ENCODE results near the gene METTL25B. TPM values are rescaled to one million over a fixed set of nuclear protein-coding genes. Genes with fewer than 3 reads are reported as not detected.
A peak's percentile ranks its signal among the peaks of the same experiment; 100 is the strongest.

METTL25B gene
- total and polyA plus RNA-seq, 2 donors (not counting 1 experiment from before 2014, with no cell fraction given), result 78.3 to 81.1 TPM

- H3K9ac ChIP-seq (ENCODE audit: low read length), result no peak overlapping the region
- peak overlapping the region; percentile 80 to 88 for H3K27ac ChIP-seq (ENCODE audit: low read length in 2 of 2)
- Mint-ChIP-seq H3K27ac (peak overlapping the region; percentile 97), H3K27me3 (no peaks in the 10 kb centered on the region), H3K4me1 (peaks cover 59% of the 10 kb centered on the region), H3K9me3 (ENCODE audit: insufficient read depth) (peaks cover under 1% of the 10 kb centered on the region), H3K4me3 (peak overlapping the region; percentile 88)
- WGBS (ENCODE audit: insufficient coverage), result 90% methylated on average over 6 of the region's 9 CpGs
- CTCF ChIA-PET, result interaction anchor here (1.1 to 1.2 kb wide), 2 partner anchors 10 to 21 kb away, joined by 3 read pairs; no protein-coding TSS in a partner anchor
- peaks cover 0 to 24% of the 10 kb centered on the region in 2 experiments for H3K36me3 ChIP-seq (replicated peaks in 1 of 2; ENCODE audit: control extremely low read depth in 1 of 2, control insufficient read depth in 1 of 2, extremely low read depth in 1 of 2, insufficient read depth in 2 of 2, low read length in 1 of 2)
- peak overlapping the region; percentile 78 for H3K4me2 ChIP-seq (replicated peaks; ENCODE audit: low read depth, low read length, poor library complexity, severe bottlenecking)
- H2AFZ ChIP-seq (ENCODE audit: insufficient read depth, low read depth, low read length, poor library complexity, severe bottlenecking), result no peak overlapping the region
- intact Hi-C loops (cut with micrococcal nuclease), result loop anchor here (2.0 kb wide), 1 partner anchor 246 kb away; the partner anchor contains the start of gene MEF2D
- no peaks in the 10 kb centered on the region for H3K9me3 ChIP-seq (ENCODE audit: control extremely low read depth in 1 of 3, control insufficient read depth in 2 of 3, insufficient read depth in 1 of 3, low read length in 2 of 3)
- peaks cover 48 to 56% of the 10 kb centered on the region in 2 donors for H3K4me1 ChIP-seq (ENCODE audit: control insufficient read depth in 2 of 2, insufficient read depth in 2 of 2, low read length in 2 of 2)
- TF ChIP-seq CTCF (IDR thresholded peaks at IDR 0.05) (no peak), EZH2 (IDR thresholded peaks at IDR 0.05; ENCODE audit: borderline replicate concordance, insufficient read depth, low read depth, low read length, poor library complexity, severe bottlenecking) (no peak)
- DNase-seq, result no peak
- H3K27me3 ChIP-seq (replicated peaks in 1 of 4; ENCODE audit: control extremely low read depth in 1 of 4, control insufficient read depth in 3 of 4, insufficient read depth in 4 of 4, low read length in 3 of 4), result no peaks in the 10 kb centered on the region
- POLR2A ChIA-PET, result interaction anchor here (0.7 to 1.9 kb wide), 2 partner anchors 17 to 21 kb away, joined by 3 to 9 read pairs; partner anchors contain the start of genes ISG20L2 and PRCC
- H3K4me3 ChIP-seq (ENCODE audit: control extremely low read depth in 1 of 5, extremely low read depth in 1 of 5, insufficient read depth in 1 of 5, low read depth in 2 of 5, low read length in 4 of 5), result no peak overlapping the region
- peaks cover 16% of the 10 kb centered on the region for H4K20me1 ChIP-seq (ENCODE audit: control insufficient read depth, insufficient read depth, low read length, poor library complexity, severe bottlenecking)
- peaks cover 54% of the 10 kb centered on the region for H3K79me2 ChIP-seq (ENCODE audit: control insufficient read depth, insufficient read depth, low read length)
- ATAC-seq (ENCODE audit: low read depth), result no peak
These were observed 18.1 kb downstream of the METTL25B start for GRCh38 chr1:156746406-156746727.

Data from B cell (primary cell).